ENCODE results near the gene DIP2B. TPM values are rescaled to one million over a fixed set of nuclear protein-coding genes. Genes with fewer than 3 reads are reported as not detected.

DIP2B gene
- total and polyA plus RNA-seq, 8 donors, result 2.7 to 136 (median 8.9) TPM

- intact Hi-C loops (cut with DNase I; ENCODE audit: low total_unique reads), result no loop called here
- no peak overlapping the region for H3K27ac ChIP-seq
- H3K4me3 ChIP-seq, result no peak overlapping the region
- H3K9me3 ChIP-seq, result no peaks in the 10 kb centered on the region
- H3K36me3 ChIP-seq, result peaks cover 6 to 53% (median 42%) of the 10 kb centered on the region in 4 donors
- no peak for TF ChIP-seq POLR2AphosphoS5 (IDR thresholded peaks at IDR 0.05)
- TF ChIP-seq EP300 (IDR thresholded peaks at IDR 0.05), result no peak
- TF ChIP-seq POLR2A (IDR thresholded peaks at IDR 0.05), result no peak
- TF ChIP-seq CTCF (IDR thresholded peaks at IDR 0.05), result no peak
- no peaks in the 10 kb centered on the region for H3K4me1 ChIP-seq
- WGBS, 5 donors, result 78 to 87% (median 83%) methylated on average over 4 of the region's 4 CpGs
- DNase-seq, result no peak
- H3K27me3 ChIP-seq, result no peaks in the 10 kb centered on the region
These were observed 245.6 kb downstream of the DIP2B start for GRCh38 chr12:50750366-50750765.

- H3K4me1 ChIP-seq, result no peaks in the 10 kb centered on the region
- H3K4me3 ChIP-seq, result no peak overlapping the region
- 83 to 92% (median 89%) methylated on average over 6 of the region's 6 CpGs for WGBS, 5 donors
- DNase-seq, result no peak
- H3K27ac ChIP-seq, result no peak overlapping the region
- H3K27me3 ChIP-seq, result no peaks in the 10 kb centered on the region
- no peaks in the 10 kb centered on the region for H3K9me3 ChIP-seq
- H3K36me3 ChIP-seq, result peaks cover 0 to 37% (median 26%) of the 10 kb centered on the region in 4 donors
- intact Hi-C loops (cut with DNase I; ENCODE audit: low total_unique reads), result no loop called here
- TF ChIP-seq EP300 (IDR thresholded peaks at IDR 0.05) (no peak), POLR2AphosphoS5 (IDR thresholded peaks at IDR 0.05) (no peak), CTCF (IDR thresholded peaks at IDR 0.05) (no peak)
These were observed 247.3 kb downstream of the DIP2B start for GRCh38 chr12:50751948-50752721.

GRCh38 chr12:50753232-50753769 lies 248.5 kb downstream of the DIP2B start:
- DNase-seq, result no peak
- no peaks in the 10 kb centered on the region for H3K4me1 ChIP-seq
- H3K9me3 ChIP-seq, result no peaks in the 10 kb centered on the region
- no peak for TF ChIP-seq CTCF (IDR thresholded peaks at IDR 0.05)
- TF ChIP-seq POLR2AphosphoS5 (IDR thresholded peaks at IDR 0.05), result no peak
- TF ChIP-seq EP300 (IDR thresholded peaks at IDR 0.05), result no peak
- TF ChIP-seq POLR2A (IDR thresholded peaks at IDR 0.05), result no peak
- WGBS, 5 donors, result 84 to 90% (median 87%) methylated on average over 5 of the region's 5 CpGs
- intact Hi-C loops (cut with DNase I; ENCODE audit: low total_unique reads), result no loop called here
- H3K27ac ChIP-seq, result no peak overlapping the region
- H3K4me3 ChIP-seq, result no peak overlapping the region
- peaks cover 0 to 26% (median 14%) of the 10 kb centered on the region in 4 donors for H3K36me3 ChIP-seq
- no peaks in the 10 kb centered on the region for H3K27me3 ChIP-seq

GRCh38 chr12:50763639-50764285 lies 259.0 kb downstream of the DIP2B start, which contains the start of gene ATF1:
ATF1 (plus strand) TSS chr12:50764101; CDS start chr12:50780146, 16,045 bp downstream.
- 0 to 1% (median 0%) methylated on average over 36 to 51 of the region's 51 CpGs for WGBS, 5 donors
- peak; percentile 92 to 98 for DNase-seq
- H3K9me3 ChIP-seq, result no peaks in the 10 kb centered on the region
- H3K27ac ChIP-seq, result peak within 1 kb of the TSS; percentile 94 to 99 (median 98)
- intact Hi-C loops (cut with DNase I; ENCODE audit: low total_unique reads), result no loop called here
- no peaks in the 10 kb centered on the region for H3K36me3 ChIP-seq
- H3K4me1 ChIP-seq, result peaks cover 30 to 54% (median 42%) of the 10 kb centered on the region in 4 donors
- no peaks in the 10 kb centered on the region for H3K27me3 ChIP-seq
- peak within 1 kb of the TSS; percentile 92 to 99 (median 98) for H3K4me3 ChIP-seq
- TF ChIP-seq CTCF (IDR thresholded peaks at IDR 0.05) (no peak), EP300 (IDR thresholded peaks at IDR 0.05) (no peak), POLR2A (IDR thresholded peaks at IDR 0.05) (peak in 2 of 4 donors; percentile 26 to 33), POLR2AphosphoS5 (IDR thresholded peaks at IDR 0.05) (peak; percentile 88 to 98 (median 94))

Measured in stomach (tissue), 9 donors.